Fibroblast of skin of left quadriceps (primary cell): ENCODE measurements around the gene STARD6.
"Not testable (repeated sequence)": the region's sequence is repeated elsewhere in the genome, so short reads cannot be mapped to it uniquely, and the experiment has no call there.

Experiments
- DNase-seq, 2 experiments: peaks; one replicate each; pipeline ENCODE4 v3.0.0-alpha.2; 2013; ENCODE audit warnings: low read depth in 2 of 2

STARD6 gene

DNA sequence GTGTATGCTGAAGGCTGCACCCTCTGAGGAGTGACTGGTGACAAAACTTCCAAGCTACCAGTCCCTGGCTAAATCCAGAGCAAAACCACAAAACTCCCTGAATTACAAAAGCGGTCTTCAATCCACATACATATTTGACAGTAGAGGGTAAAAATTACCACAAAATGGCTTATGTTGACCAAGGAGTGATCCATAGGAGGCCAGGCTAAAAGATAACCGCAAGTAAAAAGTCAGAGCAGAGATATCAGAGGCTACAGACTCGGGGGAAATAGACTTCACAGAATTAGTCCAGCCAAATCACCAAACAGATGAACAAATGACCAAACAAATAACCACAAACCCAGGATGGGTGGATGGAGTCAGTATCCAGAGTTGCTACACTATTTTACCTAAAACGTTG is 19.4 kb downstream of the STARD6 start:
- DNase-seq: no peak

DNA sequence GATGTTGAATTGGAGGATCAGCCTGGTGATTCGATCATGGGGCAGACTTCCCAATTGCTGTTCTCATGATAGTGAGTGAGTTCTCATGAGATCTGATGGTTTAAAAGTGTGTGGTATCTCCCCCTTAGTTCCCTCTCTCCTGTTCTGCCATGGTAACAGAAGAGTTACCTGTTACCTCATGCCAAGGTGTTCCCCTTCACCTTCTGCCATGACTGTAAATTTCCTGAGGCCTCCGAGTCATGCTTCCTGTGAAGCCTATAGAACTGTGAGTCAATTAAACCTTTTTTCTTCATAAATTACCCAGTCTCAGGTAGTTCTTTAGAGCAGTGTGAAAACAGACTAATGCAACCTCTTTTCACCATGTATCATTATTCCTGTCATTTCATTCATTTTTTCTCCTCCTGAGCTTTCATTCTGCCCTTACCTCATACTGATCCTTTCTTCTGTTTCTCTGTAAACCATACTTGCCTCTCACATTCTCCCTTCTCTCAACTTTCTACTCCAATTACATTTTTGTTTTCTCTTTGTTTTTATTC is 22.0 kb downstream of the STARD6 start:
- DNase-seq: no peak

DNA sequence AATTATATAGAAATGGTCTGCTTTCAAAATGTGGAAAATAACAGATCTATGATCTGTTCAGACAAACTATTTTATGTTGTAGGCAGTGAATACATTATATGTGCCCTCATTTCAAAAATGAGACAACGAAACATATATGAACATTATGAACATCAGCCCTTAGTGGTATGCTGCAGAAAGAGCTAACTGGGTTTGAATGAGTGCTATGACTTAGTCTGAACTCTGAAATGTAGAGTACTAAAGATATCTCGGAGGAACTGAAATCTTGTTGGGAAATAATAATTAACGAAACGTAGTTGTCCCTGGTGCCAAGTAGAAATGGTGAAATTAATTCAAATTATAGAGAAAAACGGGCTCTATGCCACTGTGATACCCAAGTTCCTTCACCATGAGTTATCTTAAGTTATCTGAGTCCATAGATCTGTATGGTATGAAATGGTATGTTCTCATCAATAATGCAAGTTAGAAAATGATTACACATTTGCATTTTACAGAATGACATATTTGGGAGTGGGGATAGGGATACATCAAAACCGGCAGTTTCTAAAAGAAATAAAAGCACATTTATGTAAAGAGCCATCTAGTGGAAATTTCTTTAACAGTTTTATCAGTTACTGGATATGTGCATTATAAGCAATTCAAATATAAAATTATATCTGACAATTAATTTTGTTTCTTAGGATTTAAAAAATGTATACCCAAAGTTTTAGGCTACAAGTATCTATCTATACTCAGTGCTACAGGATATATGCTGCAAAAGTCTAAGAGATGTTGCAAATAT is 26.7 kb downstream of the STARD6 start:
- DNase-seq: no peak

DNA sequence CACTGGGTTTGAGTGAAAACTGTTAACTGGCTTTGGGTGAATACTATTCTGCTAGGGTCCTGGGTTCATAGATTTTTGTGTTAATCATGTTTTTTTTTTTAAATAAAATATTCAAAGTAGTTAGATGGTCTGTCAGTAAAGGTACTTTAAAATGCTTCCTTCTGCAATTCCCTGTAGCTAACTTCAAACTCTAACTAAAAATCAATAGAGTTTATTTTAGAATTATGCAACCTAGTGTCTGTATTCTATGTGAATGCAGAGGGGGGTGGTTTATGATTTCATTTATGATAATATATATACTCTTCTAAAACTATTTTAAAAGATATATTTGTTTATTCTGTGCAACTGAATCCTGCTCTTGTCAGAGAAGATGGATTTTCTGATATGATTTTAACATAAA is 27.9 kb downstream of the STARD6 start:
- no peak for DNase-seq

DNA sequence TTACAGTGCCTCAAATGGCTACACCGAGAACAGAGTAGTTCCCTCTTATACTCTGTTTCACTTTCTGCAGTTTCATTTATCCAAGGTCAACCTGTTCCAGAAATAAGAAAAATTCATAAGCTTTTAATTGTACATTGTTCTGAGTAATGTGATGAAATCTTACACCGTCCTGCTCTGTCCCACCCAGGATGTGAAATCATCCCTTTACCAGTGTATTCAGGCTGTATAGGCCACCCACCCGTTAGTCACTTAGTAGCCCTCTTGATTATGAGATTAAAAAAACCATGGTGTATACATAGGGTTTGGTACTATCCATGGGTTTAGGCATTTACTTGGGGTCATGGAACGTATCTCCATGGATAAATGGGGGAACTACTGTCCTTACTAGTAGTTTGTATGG is 29.8 kb downstream of the STARD6 start:
- DNase-seq: no peak

DNA sequence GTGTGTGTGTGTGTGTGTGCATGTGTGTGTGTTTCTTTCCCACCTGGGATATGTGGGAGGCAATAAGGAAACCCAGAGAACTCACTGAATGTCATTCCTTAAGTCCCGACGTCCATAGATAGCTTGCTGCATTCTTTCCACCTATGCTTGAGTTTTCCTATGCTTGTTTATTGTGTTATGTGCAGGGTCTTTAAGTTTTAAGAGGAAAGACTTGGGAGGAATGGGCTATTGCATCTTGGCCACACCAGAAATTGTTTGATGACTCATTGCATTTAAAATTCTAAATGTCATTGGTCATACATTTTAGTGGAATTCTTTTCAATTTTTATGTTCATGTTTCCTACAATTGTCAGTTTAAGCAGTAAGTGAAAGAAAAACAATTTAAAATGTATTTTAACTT is 33.7 kb downstream of the STARD6 start:
- DNase-seq: no peak

DNA sequence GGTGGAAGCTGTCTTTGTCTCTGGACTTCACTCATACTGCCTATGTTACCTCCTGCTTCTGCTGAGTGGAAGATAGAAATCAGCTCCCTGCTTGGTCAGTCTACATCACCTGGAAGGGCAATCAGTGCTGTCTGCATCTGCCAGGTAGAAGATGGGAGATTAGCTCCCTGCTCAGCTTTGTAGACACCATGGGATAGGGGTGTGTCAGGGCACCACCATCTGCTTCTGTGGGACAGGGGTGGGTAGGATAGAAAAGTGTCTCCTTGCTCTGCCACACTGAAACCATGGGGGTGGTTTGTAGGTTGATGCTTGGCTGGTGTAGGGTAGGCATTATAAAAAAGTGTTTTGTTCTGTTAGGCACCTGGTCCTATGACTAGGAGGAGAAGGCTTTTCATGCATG is 34.1 kb downstream of the STARD6 start:
- DNase-seq: no peak

DNA sequence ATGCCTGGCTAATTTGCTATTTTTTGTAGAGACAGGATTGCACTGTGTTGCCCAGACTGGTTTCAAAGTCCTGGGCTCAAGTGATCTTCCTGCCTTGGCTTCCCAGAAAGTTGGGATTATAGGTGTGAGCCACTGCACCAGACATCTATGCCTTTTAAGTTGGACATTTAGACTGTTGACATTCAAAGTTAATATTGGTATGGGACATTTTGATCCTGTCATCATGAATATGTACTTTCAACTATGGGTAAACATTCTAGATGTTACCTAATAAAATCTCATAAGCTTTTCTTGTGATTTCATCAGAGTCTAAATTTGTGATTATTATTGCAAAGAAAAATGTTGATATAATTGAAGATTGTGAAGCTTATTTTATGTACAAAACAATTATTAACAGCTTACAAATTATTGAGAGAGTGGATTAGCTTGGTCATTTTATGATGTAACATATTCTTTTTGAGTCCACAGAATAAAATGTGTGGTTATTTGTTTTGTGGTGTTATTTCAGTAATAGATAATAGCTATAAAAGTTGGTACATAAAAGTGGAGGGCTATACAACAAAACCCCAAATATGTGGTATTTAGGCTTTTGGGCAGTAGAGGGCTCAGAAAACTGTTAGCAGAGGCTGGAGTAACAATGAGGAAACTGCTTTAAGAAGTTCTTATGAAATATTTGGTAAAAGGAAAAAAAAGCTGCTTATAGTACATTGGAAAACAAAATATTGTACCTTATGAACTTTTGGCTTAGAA is 41.4 kb downstream of the STARD6 start:
- no peak for DNase-seq

DNA sequence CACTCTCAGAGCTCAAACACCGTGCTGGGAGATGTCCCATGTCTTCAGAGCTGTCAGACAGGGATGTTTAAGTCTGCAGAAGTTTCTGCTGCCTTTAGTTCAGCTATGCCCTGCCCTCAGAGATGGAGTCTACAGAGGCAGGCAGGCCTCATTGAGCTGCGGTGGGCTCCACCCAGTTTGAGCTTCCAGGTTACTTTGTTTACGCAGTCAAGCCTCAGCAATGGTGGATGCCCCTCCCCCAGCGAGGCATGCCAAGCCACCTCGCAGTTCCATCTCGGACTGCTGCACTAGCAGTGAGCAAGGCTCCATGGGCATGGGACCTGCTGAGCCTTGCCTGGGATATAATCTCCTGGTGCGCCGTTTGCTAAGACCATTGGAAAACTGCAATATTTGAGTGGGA is 48.1 kb downstream of the STARD6 start:
- not testable (repeated sequence) for DNase-seq

DNA sequence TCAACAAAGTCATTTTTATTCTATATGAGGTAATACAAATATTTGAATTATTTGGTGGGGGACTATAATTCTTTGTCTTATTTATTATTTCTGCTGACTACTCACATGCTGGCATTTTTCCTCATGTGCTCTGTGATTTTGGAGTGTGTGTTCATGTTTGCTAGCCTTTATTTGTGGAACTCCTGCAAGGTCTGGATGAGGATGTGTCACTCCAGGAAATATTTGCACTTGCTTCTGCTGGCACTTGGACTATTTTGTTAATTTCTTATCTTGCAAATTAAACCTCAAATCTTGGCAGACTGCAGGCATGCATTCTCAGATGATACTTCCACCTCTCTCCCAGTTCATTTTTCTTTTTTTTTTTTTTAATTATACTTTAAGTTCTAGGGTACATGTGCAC is 54.2 kb downstream of the STARD6 start:
- DNase-seq: no peak

DNA sequence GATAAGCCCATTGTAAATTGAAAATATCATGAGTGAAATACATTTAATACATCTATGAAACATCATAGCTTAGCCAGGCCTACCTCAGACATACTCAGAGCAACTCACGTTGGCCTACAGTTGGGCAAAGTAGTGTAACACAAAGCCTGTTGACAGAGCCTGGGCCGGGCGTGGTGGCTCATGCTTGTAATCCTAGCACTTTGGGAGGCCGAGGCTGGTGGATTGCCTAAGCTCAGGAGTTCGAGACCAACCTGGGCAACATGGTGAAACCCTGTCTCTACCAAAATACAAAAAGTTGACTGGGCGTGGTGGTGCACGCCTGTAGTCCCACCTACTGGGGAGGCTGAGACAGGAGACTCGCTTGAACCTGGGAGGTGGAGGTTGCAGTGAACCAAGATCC is 58.7 kb downstream of the STARD6 start:
- DNase-seq: not testable (repeated sequence)

DNA sequence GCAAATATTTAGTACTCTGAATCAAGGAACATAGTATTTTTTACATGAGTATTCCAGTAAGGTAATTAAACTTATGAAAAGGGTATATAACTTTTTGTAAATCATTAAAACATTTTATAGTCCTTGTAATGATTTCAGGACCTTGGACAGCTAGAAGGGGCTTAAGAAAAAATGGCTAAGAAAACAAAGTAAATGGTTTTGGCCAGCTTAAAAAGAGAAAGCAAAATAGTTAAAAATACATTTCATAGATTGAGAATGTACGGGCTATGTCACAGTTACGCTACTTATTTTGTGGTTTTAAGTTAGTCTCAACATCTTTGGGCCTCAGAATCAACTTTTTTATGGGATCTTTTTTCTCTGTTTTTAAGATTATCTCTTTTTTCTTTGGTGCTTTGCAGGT is 61.6 kb downstream of the STARD6 start:
- no peak for DNase-seq

DNA sequence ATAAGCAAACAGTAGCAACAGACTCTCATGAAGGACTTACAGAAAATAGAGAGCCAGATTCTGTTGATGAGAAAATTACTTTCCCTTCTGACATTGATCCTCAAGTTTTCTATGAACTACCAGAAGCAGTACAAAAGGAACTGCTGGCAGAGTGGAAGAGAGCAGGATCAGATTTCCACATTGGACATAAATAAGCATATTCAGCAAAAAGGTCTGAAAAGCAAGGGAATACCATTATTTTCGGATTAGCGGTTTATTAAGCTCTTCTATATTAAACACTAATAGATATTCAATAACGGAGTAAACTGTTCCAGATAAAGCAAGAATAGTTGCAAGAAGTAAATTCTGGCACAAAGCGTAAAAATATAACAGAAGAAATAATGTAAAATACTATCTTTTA is 63.4 kb downstream of the STARD6 start:
- DNase-seq: no peak

DNA sequence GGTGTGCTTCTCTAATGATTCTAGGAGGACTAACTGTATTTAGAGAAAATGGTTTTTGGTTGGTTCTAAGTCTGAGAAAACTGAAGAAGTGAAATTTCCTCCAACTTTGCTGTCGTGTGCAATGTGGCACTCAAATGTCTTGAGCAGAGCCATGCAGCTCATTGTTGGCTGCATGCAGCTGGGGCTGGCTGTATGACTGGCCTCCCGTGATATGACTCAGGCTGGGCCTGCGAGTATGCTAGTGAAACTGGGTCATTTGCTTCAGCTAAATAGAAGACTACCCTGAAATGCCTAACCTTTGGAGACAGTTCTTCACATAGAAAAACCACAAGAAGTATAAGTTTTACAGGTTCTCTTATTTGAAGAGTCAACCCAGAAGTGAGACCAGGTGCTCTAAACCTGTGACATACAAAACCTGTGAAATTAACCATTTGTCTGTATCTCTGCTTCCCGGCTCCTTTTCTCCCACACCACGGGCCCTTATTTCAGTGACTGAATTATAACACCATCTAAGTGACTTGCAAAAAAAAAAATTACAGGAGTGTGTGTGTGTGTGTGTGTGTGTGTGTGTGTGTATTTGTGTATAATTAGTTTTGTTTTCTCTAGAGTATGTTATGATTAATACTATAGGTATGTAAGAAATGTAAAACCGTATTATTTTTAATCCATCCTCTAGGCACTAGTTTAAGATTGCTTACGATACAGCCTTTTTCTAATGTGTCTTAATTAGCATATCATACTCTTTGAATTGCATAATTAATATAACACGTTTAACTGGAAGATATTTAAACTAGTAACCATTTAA is 72.5 kb downstream of the STARD6 start:
- DNase-seq: no peak

DNA sequence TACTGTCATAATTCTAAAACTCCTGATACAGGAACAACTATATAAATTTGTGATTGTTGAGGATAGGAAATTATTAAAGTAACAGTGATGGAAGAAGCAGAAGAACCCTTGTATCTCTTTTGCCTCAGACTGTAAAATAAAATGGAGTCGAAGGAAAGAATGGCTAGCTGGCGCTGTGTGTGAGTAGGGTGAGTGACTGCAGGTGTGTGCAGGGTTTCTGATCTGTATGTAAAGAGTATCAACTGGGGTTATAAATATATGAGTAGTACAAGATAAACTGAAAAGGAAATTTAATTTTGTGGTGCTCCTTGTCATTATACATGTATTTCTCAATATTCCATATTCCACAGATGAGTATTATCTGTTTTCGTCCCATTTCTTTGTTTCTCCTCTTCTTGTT is 73.1 kb downstream of the STARD6 start:
- no peak for DNase-seq

DNA sequence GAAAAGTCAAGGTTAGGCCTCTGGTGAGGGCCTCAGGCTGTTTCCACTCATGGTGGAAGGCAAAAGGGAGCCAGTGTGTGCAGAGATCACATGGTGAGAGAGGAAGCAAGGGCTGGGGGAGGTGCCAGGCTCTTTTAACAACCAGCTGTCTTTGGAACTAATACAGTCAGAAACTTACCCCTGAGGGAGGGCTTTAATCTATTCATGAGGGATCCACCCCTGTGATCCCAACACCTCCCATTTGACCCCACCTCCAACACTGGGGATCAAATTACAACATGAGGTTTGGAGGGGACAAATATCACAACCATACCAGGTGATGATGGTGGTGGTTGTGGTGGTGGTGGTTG is 77.5 kb downstream of the STARD6 start:
- no peak for DNase-seq

DNA sequence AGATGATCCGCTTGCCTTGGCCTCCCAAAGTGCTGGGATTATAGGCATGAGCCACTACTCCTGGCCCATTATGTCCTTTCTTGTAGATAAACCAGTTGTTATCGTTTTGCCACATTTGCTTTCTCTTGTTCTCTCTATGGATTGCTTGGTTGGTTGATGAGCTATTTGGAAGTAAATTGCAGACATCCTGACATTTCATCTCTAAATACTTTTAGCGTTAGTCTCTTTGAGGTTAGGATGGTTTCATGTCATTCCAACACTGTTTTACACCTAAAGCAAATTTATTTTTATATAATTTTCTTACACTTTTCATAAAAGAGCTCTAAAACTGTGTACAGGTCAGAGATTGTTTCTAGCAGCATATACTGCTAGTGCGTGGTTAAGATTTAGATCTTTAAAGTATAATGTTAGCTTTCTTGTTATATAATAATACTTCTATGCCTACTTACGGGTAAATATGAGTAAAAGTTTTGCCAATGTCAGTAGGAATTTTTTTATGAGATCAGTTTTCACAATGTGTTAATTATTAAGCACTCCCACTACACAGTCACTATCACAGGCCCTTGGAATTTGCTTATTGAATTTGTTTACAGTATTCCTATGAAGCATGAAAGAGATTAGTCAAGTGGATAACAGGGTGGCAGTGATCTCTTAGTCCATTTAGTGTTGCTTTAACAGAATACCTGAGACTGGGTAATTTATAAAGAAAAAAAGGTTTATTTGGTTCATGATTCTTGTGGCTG is 78.0 kb downstream of the STARD6 start:
- no peak for DNase-seq

DNA sequence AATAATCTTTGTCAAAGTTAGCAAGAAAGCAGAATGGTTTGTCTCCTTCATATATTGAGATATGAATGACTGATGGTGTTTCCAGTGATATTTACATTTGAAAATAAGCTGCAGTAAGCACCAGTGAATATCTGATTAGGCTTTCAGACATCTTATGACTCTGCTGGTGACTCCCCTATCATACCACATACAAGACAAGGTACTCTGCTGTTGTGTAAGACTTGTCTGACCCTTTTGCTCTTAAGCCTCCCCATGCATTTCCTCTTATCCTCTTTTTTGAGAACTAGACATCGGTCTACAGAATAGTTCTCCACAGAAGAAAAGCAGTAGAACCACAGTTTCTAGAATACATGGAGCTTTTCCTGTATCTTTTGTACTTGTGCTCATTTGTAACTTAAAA is 79.0 kb downstream of the STARD6 start:
- no peak for DNase-seq

DNA sequence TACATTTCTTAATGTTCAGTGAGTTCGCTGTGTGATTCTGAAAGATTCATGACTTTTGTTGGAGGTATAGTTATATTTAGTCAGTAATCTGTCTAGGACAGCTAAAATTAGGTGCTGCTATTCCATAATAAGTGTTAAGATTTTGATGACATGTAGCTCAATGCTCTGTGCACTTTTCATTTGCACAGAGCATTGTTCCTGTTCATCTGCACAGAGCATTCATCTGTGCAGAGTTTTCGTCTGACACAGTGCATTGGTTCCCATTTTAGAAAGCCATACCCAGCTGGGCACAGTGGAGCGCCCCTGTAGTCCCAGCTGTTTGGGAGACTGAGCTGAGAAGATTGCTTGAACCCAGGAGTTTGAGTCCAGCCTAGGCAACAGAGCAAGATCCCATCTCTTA is 79.8 kb downstream of the STARD6 start:
- no peak for DNase-seq
